Sigmoid colon (tissue), 7 donors: ENCODE data around the gene SORCS1. TPM values are rescaled to one million over a fixed set of nuclear protein-coding genes. Genes with fewer than 3 reads are reported as not detected.

Experiments
- DNase-seq: peaks from one replicate; pipeline ENCODE4 v3.0.0-alpha.2; 2019
- H3K27ac ChIP-seq, 4 donors: fragments of 200-600 bp; sonication (generic); one replicate each; pipeline ENCODE4 v1.5.1; 2016 to 2019; ENCODE audit warnings: mild to moderate bottlenecking in 1 of 4
- H3K27me3 ChIP-seq, 3 donors: fragments of 200-600 bp; sonication (generic); one replicate each; pipeline ENCODE4 v1.5.1; 2019; ENCODE audit warnings: mild to moderate bottlenecking in 1 of 3
- H3K36me3 ChIP-seq, 4 donors: fragments of 200-600 bp; sonication (generic); one replicate each; pipeline ENCODE4 v1.5.1; 2016 to 2019
- H3K4me1 ChIP-seq, 4 donors: fragments of 200-600 bp; sonication (generic); one replicate each; pipeline ENCODE4 v1.5.1; 2017 to 2019
- H3K4me3 ChIP-seq, 4 donors: fragments of 200-600 bp; sonication (generic); one replicate each; pipeline ENCODE4 v1.5.1; 2017 to 2019; ENCODE audit warnings: mild to moderate bottlenecking in 2 of 4, moderate library complexity in 1 of 4
- H3K9me3 ChIP-seq, 4 donors: fragments of 200-600 bp in 3 of 4; sonication (generic) in 3 of 4; one replicate each; pipeline versions ENCODE4 v1.5.1 to v1.6.1; 2013 to 2019
- EP300 ChIP-seq, 4 donors: sonication (generic); formaldehyde crosslinking; IDR thresholded peaks; one replicate each; pipeline ENCODE4 v1.6.1; 2017; ENCODE audit warnings: antibody characterized with exemption in 4 of 4
- POLR2A ChIP-seq, 2 donors: fragments of 450-650 bp; IDR thresholded peaks; one replicate each; pipeline ENCODE4 v1.6.1; 2016; ENCODE audit warnings: antibody characterized with exemption in 2 of 2, mild to moderate bottlenecking in 2 of 2, moderate library complexity in 2 of 2
- POLR2AphosphoS5 ChIP-seq, 4 donors: sonication (generic); formaldehyde crosslinking; IDR thresholded peaks; one replicate each; pipeline ENCODE4 v1.6.1; 2017; ENCODE audit warnings: antibody characterized with exemption in 4 of 4
- WGBS, 2 donors: extraction: QIAGEN DNeasy Blood & Tissue Kit; methylation state at CpG; one replicate each; pipeline ENCODE4 v1.1.7; 2013; 5-methylcytosine and 5-hydroxymethylcytosine counted together
- intact Hi-C: fragments of 100-400 bp; cut with DNase I; formaldehyde crosslinking; loops from one replicate; pipeline ENCODE4 v1.15.1; 2023
- polyA plus RNA-seq, 3 donors: library from polyadenylated mRNA; stranded (reverse); fragments of 200-250 nt; gene quantifications; one replicate each; pipeline ENCODE4 v1.2.3, GENCODE V29; 2013
- total RNA-seq, 4 donors: library from RNA; depleted of rRNA; stranded (reverse); fragments of >200 nt; gene quantifications; one replicate each; pipeline ENCODE4 v1.1.0, GENCODE V29; 2016
- TF ChIP-seq, protein P1 (sequence below), 4 experiments: fragments of 450-650 bp in 3 of 4; fragments of 200-600 bp in 1 of 4; IDR thresholded peaks; one replicate each; pipeline ENCODE4 v1.5.1; 2016 to 2019; ENCODE audit warnings: antibody characterized with exemption in 4 of 4, mild to moderate bottlenecking in 3 of 4, moderate library complexity in 2 of 4
- donor health status: healthy with polysubstance abuse.
- donor health status: Bipolar disorder and iron deficiency.
- donor health status: healthy.

The SORCS1 gene
- total and polyA plus RNA-seq, 7 donors: 2.5 to 18.3 (median 8.7) TPM; not detected in 1

GRCh38 chr10:107037192-107038122, 127.0 kb downstream of the SORCS1 start:
- WGBS, 2 donors: 72 to 84% methylated on average over 10 of the region's 10 CpGs

DNA sequence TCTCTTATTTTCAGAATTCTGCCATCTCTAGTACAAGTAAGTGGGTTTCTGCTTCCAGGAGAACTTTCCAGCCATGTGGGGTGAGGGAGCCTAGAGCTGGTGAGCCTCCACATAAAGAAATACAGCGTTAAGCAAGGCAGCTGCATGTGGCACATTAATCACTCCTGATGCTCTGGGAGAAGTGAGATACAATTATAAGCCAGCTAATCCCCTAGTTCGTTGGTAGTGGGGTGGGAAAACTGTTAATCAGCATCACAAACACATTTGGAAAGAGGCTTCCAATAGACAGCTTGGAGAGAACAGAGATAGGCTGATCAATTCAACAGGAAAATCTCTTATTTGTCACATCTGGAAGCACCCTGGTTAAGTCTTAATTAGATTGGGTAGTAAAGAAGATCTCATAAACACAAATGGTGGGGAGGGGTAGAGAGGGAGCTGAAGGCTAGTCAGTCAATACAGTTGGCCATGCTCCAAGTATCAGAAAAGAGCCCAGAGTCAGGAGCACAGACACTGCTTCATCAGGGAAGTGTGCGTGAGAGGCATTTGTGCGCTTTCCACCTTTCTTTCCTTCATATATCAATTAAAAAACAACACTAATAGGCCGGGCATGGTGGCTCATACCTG, 130.6 kb downstream of the SORCS1 start:
- Histone ChIP-seq H3K4me1 (no peaks in the 10 kb centered on the region), H3K9me3 (no peaks in the 10 kb centered on the region), H3K27me3 (no peaks in the 10 kb centered on the region), H3K36me3 (no peaks in the 10 kb centered on the region), H3K27ac (no peak overlapping the region), H3K4me3 (no peak overlapping the region)
- WGBS, 2 donors: 72 to 75% methylated on average over 5 of the region's 5 CpGs
- intact Hi-C loops: no loop called here
- no peak for DNase-seq
- TF ChIP-seq POLR2A (IDR thresholded peaks at IDR 0.05) (no peak), POLR2AphosphoS5 (IDR thresholded peaks at IDR 0.05) (no peak), EP300 (IDR thresholded peaks at IDR 0.05) (no peak)
- TF ChIP-seq, protein P1, sequence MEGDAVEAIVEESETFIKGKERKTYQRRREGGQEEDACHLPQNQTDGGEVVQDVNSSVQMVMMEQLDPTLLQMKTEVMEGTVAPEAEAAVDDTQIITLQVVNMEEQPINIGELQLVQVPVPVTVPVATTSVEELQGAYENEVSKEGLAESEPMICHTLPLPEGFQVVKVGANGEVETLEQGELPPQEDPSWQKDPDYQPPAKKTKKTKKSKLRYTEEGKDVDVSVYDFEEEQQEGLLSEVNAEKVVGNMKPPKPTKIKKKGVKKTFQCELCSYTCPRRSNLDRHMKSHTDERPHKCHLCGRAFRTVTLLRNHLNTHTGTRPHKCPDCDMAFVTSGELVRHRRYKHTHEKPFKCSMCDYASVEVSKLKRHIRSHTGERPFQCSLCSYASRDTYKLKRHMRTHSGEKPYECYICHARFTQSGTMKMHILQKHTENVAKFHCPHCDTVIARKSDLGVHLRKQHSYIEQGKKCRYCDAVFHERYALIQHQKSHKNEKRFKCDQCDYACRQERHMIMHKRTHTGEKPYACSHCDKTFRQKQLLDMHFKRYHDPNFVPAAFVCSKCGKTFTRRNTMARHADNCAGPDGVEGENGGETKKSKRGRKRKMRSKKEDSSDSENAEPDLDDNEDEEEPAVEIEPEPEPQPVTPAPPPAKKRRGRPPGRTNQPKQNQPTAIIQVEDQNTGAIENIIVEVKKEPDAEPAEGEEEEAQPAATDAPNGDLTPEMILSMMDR (IDR thresholded peaks at IDR 0.05): no peak

More at GRCh38 chr10:107037192-107038122, 127.0 kb downstream of the SORCS1 start:
- Histone ChIP-seq H3K36me3 (no peaks in the 10 kb centered on the region), H3K9me3 (no peaks in the 10 kb centered on the region), H3K4me3 (no peak overlapping the region), H3K27ac (no peak overlapping the region), H3K27me3 (no peaks in the 10 kb centered on the region), H3K4me1 (no peaks in the 10 kb centered on the region)
- no peak for DNase-seq
- intact Hi-C loops: no loop called here
- TF ChIP-seq, protein P1 (IDR thresholded peaks at IDR 0.05): no peak
- no peak for TF ChIP-seq POLR2A (IDR thresholded peaks at IDR 0.05)
- no peak for TF ChIP-seq EP300 (IDR thresholded peaks at IDR 0.05)
- TF ChIP-seq POLR2AphosphoS5 (IDR thresholded peaks at IDR 0.05): no peak

DNA sequence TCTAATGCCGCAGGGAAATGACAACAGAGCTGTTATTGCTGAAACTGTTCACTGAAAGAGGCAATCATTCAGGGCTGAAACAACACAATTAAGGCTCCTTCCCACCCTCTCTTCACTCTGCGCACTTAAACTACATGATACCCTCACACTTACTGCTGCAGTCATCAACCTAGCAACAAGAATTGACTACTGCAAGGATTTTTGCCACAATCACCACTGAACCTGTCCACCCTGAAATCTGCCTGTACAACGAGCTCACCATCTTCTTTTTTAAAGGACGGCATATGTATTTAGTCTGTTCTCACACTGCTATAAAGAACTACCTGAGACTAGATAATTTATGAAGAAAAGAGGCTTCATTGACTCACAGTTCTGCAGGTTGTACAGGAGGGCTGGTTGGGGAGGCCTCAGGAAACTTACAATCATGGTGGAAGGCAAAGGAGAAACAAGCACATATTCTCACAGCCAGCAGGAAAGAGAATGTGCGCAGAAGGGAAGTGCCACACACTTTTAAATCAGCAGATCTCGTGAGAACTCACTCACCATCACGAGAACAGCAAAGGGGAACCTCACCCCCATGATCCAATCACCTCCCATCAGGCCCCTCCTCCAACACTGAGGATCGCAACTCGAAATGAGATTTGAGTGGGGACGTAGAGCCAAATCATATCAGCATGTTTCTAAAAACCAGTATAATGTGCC, 131.7 kb downstream of the SORCS1 start:
- no peak for DNase-seq
- 82 to 83% methylated on average over 10 of the region's 10 CpGs for WGBS, 2 donors
- no peaks in the 10 kb centered on the region for H3K27me3 ChIP-seq
- TF ChIP-seq POLR2AphosphoS5 (IDR thresholded peaks at IDR 0.05): no peak
- TF ChIP-seq, protein P1 (IDR thresholded peaks at IDR 0.05): no peak
- TF ChIP-seq EP300 (IDR thresholded peaks at IDR 0.05): no peak
- TF ChIP-seq POLR2A (IDR thresholded peaks at IDR 0.05): no peak
- no peak overlapping the region for H3K4me3 ChIP-seq
- H3K36me3 ChIP-seq: no peaks in the 10 kb centered on the region
- H3K9me3 ChIP-seq: no peaks in the 10 kb centered on the region
- intact Hi-C loops: no loop called here
- H3K27ac ChIP-seq: no peak overlapping the region
- H3K4me1 ChIP-seq: no peaks in the 10 kb centered on the region

DNA sequence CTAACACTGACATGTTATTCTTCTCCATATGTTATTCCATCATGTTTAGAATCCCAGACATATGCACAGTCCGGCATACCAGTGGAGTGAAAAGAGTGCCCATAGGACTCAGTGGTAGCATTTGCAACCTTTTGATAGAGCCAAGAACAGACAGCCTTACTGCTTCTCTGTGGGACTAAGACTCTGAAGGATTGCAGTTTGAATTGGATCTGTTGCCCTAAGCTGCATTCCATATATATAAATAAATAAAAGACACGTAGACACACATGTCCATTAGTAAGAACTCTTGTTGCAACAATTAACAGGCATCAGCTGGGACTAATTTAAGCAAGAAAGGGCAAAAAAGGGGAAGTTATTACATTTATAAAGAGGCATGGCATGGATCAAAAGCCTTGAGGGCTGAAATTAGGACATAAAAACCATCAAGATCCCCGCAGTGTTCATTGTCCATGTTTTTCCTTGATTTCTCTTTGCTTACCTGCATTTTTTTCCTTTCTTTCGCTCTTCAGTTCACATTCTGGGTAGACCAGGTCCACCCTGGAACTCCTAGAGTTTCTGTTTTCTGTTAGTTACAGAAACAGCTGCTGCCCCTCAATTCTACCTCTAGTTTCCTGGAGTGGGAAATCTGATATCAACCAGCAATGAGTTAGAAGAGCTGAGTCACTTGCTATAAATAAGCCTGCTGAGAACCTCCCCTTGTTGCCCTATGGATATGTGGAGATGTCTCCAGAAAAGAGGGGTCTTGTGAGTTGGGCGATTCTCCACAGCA, 132.4 kb downstream of the SORCS1 start:
- 55 to 82% methylated on average over 5 of the region's 5 CpGs for WGBS, 2 donors
- Histone ChIP-seq H3K27me3 (no peaks in the 10 kb centered on the region), H3K4me3 (no peak overlapping the region), H3K4me1 (no peaks in the 10 kb centered on the region), H3K36me3 (no peaks in the 10 kb centered on the region), H3K9me3 (no peaks in the 10 kb centered on the region), H3K27ac (no peak overlapping the region)
- intact Hi-C loops: no loop called here
- no peak for TF ChIP-seq POLR2A (IDR thresholded peaks at IDR 0.05)
- TF ChIP-seq, protein P1 (IDR thresholded peaks at IDR 0.05): no peak
- DNase-seq: no peak
